ENCODE measurements around the gene UGT1A10. TPM values are rescaled to one million over a fixed set of nuclear protein-coding genes. Genes with fewer than 3 reads are reported as not detected.
A peak's percentile ranks its signal among the peaks of the same experiment; 100 is the strongest.

UGT1A10 gene
- total RNA-seq, 6 experiments from 2014 or later, result not detected

DNA sequence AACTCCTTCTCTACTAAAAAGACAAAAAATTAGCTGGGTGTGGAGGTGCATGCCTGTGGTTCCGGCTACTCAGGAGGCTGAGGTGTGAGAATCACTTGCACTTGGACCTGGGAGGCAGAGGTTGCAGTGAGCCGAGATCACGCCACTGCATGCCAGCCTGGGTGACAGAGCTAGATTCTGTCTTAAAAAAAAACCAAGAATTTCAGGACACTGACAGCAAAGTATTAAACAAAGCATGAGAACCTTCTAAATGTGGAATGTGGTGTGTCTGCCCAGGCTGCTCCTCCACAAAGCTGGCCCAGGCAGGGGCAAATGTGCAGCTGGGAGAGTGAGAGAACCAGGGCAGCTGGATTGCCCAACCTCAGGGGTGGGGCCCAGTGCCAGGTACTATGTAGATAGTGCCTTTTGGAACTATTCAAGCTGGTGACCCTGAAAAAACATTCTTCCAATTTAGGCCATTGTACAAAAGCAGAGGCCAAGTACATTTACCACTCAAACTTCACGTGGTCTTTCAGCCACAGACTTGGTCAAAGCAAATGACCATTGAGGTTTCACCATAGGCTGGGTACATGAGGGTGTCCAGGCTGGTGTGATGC, 69.8 kb downstream of the UGT1A10 start:
- no peaks in the 10 kb centered on the region for H3K9me3 Mint-ChIP-seq
- no peak for DNase-seq
- peaks cover 15% of the 10 kb centered on the region for H3K4me1 Mint-ChIP-seq (ENCODE audit: low read depth)
- 0 out of 2 replicates have a peak, but pooled peaks cover 2% of the 10 kb centered on the region for H3K27me3 Mint-ChIP-seq (ENCODE audit: insufficient read depth)
- no peak overlapping the region for H3K27ac Mint-ChIP-seq
- H3K36me3 Mint-ChIP-seq (ENCODE audit: low read depth), result no peaks in the 10 kb centered on the region
- TF ChIP-seq, protein P1, sequence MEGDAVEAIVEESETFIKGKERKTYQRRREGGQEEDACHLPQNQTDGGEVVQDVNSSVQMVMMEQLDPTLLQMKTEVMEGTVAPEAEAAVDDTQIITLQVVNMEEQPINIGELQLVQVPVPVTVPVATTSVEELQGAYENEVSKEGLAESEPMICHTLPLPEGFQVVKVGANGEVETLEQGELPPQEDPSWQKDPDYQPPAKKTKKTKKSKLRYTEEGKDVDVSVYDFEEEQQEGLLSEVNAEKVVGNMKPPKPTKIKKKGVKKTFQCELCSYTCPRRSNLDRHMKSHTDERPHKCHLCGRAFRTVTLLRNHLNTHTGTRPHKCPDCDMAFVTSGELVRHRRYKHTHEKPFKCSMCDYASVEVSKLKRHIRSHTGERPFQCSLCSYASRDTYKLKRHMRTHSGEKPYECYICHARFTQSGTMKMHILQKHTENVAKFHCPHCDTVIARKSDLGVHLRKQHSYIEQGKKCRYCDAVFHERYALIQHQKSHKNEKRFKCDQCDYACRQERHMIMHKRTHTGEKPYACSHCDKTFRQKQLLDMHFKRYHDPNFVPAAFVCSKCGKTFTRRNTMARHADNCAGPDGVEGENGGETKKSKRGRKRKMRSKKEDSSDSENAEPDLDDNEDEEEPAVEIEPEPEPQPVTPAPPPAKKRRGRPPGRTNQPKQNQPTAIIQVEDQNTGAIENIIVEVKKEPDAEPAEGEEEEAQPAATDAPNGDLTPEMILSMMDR (IDR thresholded peaks at IDR 0.05), result no peak
- no peak overlapping the region for H3K4me3 Mint-ChIP-seq

DNA sequence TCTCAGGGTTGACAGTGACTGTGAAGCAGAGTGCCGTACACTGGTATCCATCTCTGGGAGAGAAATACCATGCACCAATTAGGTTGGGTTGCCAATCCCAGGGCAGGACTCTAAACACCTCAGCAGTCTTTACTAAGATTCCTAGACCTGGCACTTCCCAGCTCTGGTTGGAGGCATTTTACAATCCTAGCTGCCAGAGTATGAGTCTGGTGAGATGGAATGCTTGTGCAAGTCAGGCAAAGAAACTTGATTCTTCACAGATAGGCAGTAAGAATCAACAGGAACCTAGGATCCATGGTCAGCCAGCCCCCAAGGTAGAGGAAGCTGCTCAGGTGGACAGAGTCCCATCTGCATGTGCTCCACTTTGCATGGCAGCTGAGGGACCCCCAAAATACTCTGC, 70.5 kb downstream of the UGT1A10 start:
- H3K36me3 Mint-ChIP-seq (ENCODE audit: low read depth), result no peaks in the 10 kb centered on the region
- no peaks in the 10 kb centered on the region for H3K9me3 Mint-ChIP-seq
- TF ChIP-seq, protein P1 (IDR thresholded peaks at IDR 0.05), result no peak
- peak; percentile 48 for DNase-seq
- H3K27me3 Mint-ChIP-seq (ENCODE audit: insufficient read depth), result peaks cover 4% of the 10 kb centered on the region; the same call in 1 of the 2 replicates
- no peak overlapping the region for H3K27ac Mint-ChIP-seq
- H3K4me3 Mint-ChIP-seq, result no peak overlapping the region
- peaks cover 15% of the 10 kb centered on the region for H3K4me1 Mint-ChIP-seq (ENCODE audit: low read depth)

DNA sequence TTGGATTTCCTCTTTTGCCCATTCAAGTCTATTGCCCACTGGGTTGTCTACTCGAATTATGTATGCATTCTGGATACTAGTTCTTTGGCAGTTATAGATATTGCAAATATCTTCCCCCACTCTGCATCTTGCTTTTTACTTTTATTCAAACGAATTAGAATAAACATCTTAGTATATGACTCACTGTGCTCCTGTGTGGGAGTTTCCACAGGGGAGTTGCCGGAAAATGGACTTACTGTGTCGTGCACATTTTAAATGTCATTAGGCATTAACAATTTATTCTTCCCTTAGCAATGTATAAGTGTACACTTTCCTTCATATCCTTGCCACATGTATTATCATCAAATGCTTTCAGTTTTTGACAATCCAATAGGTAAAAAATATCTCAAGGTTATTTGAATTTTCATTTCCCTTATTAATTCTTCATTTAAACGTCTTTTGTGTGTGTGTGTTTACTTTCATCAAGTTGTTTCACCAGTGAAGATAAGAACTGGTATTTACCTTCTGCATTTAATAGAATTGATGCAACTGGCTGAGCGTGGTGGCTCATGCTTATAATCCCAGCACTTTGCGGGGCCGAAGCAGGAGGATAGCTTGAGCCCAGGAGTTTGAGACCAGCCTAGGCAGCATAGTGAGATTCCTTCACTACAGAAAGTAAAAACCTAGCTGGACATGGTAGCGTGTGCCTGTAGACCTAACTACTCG, 71.8 kb downstream of the UGT1A10 start:
- Mint-ChIP-seq H3K27ac (no peak overlapping the region), H3K9me3 (no peaks in the 10 kb centered on the region), H3K27me3 (ENCODE audit: insufficient read depth) (peaks cover 7% of the 10 kb centered on the region), H3K4me3 (no peak overlapping the region), H3K4me1 (ENCODE audit: low read depth) (peaks cover 15% of the 10 kb centered on the region), H3K36me3 (ENCODE audit: low read depth) (no peaks in the 10 kb centered on the region)
- no peak for DNase-seq
- TF ChIP-seq, protein P1 (IDR thresholded peaks at IDR 0.05), result no peak

DNA sequence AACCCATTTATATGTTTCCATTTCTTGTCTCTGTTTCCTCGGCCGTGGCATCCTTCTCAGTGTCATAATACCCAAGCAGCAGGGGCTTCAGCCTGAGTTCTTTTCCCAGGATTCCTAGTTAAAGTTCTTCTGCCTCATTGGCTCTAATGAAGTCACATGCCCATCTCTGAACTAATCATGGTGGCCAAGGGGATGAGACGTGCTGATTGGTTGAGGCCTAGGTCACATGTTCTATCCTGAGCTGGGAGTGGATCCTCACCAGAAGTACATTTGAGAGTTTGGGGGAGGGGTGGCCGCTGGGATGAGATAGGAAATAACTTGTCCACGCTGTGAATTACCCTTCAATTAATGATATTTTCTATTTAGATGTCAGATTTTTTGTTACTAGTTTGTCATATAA, 72.7 kb downstream of the UGT1A10 start:
- Mint-ChIP-seq H3K4me1 (ENCODE audit: low read depth) (peaks cover 15% of the 10 kb centered on the region), H3K36me3 (ENCODE audit: low read depth) (no peaks in the 10 kb centered on the region)

DNA sequence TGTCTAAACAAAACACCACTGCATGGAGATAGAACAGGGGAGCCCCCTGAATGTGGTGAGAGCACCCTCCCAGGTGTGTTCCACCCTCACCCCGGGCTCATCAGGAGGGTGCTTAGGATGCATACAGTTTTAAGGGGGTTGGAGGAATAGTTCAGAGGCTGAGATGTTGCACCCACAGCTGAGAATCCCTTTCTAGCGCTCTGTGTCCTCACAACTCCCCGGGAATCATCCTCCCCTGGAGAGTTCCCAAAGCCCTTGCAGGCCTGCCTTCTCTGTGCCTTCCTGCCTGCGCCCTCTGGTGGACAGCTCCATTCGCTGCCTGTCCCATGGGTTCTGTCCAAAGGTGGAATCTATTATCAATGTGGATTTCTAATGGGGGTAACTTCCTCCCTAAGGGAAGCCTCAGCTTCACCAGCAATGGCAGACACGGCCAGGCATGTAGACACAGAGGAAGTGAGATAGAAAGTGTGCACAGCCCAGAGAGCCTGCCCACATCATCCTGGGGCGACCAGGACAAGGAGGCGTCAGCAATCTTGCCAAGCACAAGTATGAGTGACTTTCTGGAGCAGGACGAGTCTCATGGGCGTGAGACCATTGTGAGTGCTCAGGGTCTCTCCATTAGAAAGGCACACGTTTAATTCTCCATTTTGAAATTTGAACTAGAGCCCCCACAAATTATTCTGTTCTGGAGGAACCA, 75.2 kb downstream of the UGT1A10 start:
- TF ChIP-seq, protein P1 (IDR thresholded peaks at IDR 0.05), result peak; percentile 93
- Mint-ChIP-seq H3K27ac (no peak overlapping the region), H3K4me3 (no peak overlapping the region), H3K27me3 (ENCODE audit: insufficient read depth) (peaks cover 7% of the 10 kb centered on the region), H3K36me3 (ENCODE audit: low read depth) (no peaks in the 10 kb centered on the region), H3K9me3 (no peaks in the 10 kb centered on the region), H3K4me1 (ENCODE audit: low read depth) (peaks cover 15% of the 10 kb centered on the region)
- peak; percentile 68 for DNase-seq

More for the DNA sequence above, 72.7 kb downstream of the UGT1A10 start:
- DNase-seq, result no peak
- TF ChIP-seq, protein P1 (IDR thresholded peaks at IDR 0.05), result no peak
- no peaks in the 10 kb centered on the region for H3K9me3 Mint-ChIP-seq
- no peak overlapping the region for H3K27ac Mint-ChIP-seq
- H3K27me3 Mint-ChIP-seq (ENCODE audit: insufficient read depth), result peaks cover 9% of the 10 kb centered on the region
- no peak overlapping the region for H3K4me3 Mint-ChIP-seq

All from HFFc6 (cell line).